Peyer's patch (tissue), 4 donors: ENCODE measurements around the gene TMEM63A. TPM values are rescaled to one million over a fixed set of nuclear protein-coding genes. Genes with fewer than 3 reads are reported as not detected.

ENCODE experiments used
- DNase-seq, 3 donors: peaks; one replicate each; pipeline ENCODE4 v3.0.0-alpha.2; 2017 to 2019
- H3K27ac ChIP-seq, 4 donors: fragments of 200-600 bp; sonication (generic); one replicate each; pipeline ENCODE4 v1.5.1; 2016 to 2019
- H3K27me3 ChIP-seq, 2 donors: fragments of 200-600 bp; sonication (generic); one replicate each; pipeline ENCODE4 v1.5.1; 2019
- H3K36me3 ChIP-seq, 3 donors: fragments of 200-600 bp; sonication (generic); one replicate each; pipeline ENCODE4 v1.5.1; 2016 to 2019
- H3K4me1 ChIP-seq, 4 donors: fragments of 200-600 bp; sonication (generic); one replicate each; pipeline ENCODE4 v1.5.1; 2016 to 2019
- H3K4me3 ChIP-seq, 4 donors: fragments of 200-600 bp; sonication (generic); 1 replicate in 3 of 4; 2 replicates in 1 of 4; pipeline ENCODE4 v1.5.1; 2016 to 2019; ENCODE audit warnings: mild to moderate bottlenecking in 1 of 4
- H3K9me3 ChIP-seq, 4 donors: fragments of 200-600 bp; sonication (generic); one replicate each; pipeline ENCODE4 v1.5.1; 2016 to 2019; ENCODE audit warnings: mild to moderate bottlenecking in 1 of 4
- POLR2A ChIP-seq, 2 donors: fragments of 450-650 bp; IDR thresholded peaks; one replicate each; pipeline ENCODE4 v1.5.1; 2017; ENCODE audit warnings: antibody characterized with exemption in 2 of 2, mild to moderate bottlenecking in 2 of 2, moderate library complexity in 2 of 2
- total RNA-seq, 4 donors: library from RNA; depleted of rRNA; stranded (reverse); fragments of >200 nt; gene quantifications; one replicate each; pipeline ENCODE4 v1.1.0, GENCODE V29; 2016
- TF ChIP-seq, protein P1 (sequence below), 6 experiments: fragments of 450-650 bp in 4 of 6; fragments of 200-600 bp in 2 of 6; sonication (generic) in 1 of 6; IDR thresholded peaks; one replicate each; pipeline ENCODE4 v1.5.1; 2017 to 2019; ENCODE audit warnings: antibody characterized with exemption in 6 of 6, mild to moderate bottlenecking in 3 of 6, moderate library complexity in 1 of 6

Gene TMEM63A
- total RNA-seq, 4 donors from 2014 or later = 77.8 to 339 (median 275) TPM

DNA sequence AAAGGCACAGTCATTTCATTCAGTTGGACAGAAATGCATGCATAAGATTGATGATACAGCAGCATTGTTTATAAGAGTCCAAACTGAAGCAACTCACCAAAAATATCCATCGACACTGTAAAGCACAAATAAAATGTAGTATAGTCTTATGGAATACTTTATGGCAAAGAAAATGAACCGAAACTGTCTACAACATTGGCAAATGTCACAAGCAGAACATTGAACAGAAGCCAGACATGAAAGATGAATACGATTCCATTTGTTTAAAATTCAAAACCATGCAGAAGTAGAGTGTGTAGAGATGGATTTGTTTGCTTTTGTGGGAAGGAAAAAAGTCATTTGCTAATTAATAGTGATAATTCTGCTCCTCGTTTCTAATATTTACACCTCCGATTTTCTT lies 14.3 kb upstream of the TMEM63A start:
- Histone ChIP-seq H3K4me1 (peaks cover 0 to 18% (median 14%) of the 10 kb centered on the region in 4 donors), H3K36me3 (no peaks in the 10 kb centered on the region), H3K4me3 (no peak overlapping the region), H3K27me3 (no peaks in the 10 kb centered on the region), H3K9me3 (no peaks in the 10 kb centered on the region), H3K27ac (peak overlapping the region in 2 of 4 donors; percentile 63 to 75)
- no peak for DNase-seq
- TF ChIP-seq, protein P1, sequence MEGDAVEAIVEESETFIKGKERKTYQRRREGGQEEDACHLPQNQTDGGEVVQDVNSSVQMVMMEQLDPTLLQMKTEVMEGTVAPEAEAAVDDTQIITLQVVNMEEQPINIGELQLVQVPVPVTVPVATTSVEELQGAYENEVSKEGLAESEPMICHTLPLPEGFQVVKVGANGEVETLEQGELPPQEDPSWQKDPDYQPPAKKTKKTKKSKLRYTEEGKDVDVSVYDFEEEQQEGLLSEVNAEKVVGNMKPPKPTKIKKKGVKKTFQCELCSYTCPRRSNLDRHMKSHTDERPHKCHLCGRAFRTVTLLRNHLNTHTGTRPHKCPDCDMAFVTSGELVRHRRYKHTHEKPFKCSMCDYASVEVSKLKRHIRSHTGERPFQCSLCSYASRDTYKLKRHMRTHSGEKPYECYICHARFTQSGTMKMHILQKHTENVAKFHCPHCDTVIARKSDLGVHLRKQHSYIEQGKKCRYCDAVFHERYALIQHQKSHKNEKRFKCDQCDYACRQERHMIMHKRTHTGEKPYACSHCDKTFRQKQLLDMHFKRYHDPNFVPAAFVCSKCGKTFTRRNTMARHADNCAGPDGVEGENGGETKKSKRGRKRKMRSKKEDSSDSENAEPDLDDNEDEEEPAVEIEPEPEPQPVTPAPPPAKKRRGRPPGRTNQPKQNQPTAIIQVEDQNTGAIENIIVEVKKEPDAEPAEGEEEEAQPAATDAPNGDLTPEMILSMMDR (IDR thresholded peaks at IDR 0.05) = no peak
- TF ChIP-seq POLR2A (IDR thresholded peaks at IDR 0.05) = no peak

DNA sequence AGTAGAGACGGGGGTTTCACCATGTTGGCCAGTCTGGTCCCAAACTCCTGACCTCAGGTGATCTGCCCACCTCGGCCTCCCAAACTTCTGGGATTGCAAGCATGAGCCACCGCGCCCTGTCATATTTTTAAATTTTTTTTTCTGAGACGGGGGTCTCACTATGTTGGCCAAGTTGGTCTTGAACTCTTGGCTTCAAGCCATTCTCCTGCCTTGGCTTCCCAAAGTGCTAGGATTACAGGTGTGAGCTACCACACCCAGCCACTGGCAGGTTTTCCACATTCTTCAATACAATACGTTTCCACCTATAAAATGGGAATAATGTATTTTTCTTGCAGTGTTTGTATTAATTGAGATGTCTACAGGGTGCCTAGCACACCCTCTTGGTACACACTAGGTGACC lies 10.1 kb upstream of the TMEM63A start:
- Histone ChIP-seq H3K4me3 (no peak overlapping the region), H3K36me3 (no peaks in the 10 kb centered on the region), H3K9me3 (no peaks in the 10 kb centered on the region), H3K4me1 (peaks cover 0 to 41% (median 6%) of the 10 kb centered on the region in 4 donors), H3K27me3 (no peaks in the 10 kb centered on the region), H3K27ac (no peak overlapping the region)
- TF ChIP-seq, protein P1 (IDR thresholded peaks at IDR 0.05) = no peak
- no peak for TF ChIP-seq POLR2A (IDR thresholded peaks at IDR 0.05)
- no peak for DNase-seq

DNA sequence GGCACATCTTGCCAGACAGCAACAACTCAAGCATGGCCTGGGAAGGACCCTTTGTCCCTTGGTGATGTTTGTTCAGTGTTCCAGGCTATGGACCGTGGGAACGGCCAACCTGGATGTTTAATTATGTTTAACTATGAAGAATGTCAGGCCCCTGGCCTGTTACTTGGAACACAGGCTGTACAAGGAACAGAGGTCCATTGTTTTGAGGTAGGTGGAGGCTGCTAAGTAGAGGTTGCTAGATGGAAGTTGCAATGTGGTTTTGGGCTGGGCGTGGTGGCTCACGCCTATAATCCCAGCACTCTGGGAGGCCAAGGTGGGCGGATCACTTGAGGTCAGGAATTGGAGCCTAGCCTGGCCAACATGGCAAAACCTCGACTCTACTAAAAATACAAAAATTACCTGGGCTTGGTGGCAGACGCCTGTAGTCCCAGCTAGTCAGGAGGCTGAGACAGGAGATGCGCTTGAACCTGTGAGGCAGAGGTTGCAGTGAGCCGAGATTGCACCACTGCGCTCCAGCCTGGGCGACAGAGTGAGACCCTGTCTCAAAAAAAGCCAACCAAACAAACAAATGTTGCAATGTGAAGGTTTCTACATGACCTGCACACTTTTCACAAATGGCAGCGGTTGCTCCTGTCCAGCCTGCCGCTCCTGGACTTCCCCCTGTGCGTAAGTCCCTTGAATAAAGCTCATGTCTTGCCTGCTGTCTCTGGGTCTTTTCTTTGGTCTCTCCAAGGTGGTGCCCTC lies 9.2 kb upstream of the TMEM63A start:
- Histone ChIP-seq H3K4me3 (no peak overlapping the region), H3K36me3 (no peaks in the 10 kb centered on the region), H3K9me3 (no peaks in the 10 kb centered on the region), H3K4me1 (peaks cover 0 to 34% (median 2%) of the 10 kb centered on the region in 4 donors), H3K27me3 (no peaks in the 10 kb centered on the region), H3K27ac (peak overlapping the region in 2 of 4 donors; percentile 1 to 39)
- DNase-seq = no peak
- TF ChIP-seq, protein P1 (IDR thresholded peaks at IDR 0.05) = no peak
- TF ChIP-seq POLR2A (IDR thresholded peaks at IDR 0.05) = no peak

DNA sequence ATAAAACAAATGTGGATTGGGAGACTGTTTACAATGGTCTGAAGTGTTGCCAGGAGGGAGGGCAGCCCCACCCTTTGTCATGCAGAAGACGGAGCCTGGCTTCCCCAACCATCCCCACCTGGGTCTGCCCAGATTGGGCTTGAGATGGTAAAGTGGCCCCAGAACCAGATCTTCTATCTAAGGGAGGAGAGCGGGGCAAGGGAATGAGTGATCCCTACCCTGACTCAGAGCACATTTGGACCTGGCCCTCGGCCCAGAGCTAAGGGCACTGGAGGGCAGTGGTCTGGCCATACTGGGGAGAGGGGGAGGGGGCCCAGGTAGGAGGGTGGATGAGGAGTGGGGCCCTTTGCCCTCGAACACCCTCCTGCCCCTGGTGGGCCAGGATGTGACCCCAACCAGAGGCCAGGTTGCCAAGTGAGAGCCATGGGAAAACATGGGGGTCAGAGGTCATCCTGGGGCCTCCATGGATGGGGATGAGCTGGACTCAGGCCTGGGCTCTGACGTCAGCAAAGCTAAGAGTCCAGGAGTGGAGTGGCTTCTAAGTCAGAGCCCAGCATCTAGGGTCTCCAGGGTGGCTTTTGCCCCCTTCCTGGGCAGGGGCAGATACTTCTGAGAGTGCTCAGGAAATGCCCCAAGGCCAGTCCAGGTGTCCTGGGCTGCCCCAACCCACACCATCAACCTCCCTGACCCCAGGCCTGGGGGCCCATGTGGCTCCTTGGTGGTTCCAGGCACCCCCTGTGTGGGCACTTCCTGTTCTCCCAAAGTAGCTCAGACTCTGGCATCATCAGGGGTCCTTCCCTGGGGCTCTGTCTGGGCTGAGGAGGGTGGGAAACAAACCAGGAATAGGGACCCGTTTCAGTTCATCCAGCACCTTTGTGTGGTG lies 8.4 kb upstream of the TMEM63A start:
- H3K4me1 ChIP-seq = peaks cover 0 to 34% (median 0%) of the 10 kb centered on the region in 4 donors
- peak overlapping the region in 2 of 4 donors; percentile 1 to 39 for H3K27ac ChIP-seq

DNA sequence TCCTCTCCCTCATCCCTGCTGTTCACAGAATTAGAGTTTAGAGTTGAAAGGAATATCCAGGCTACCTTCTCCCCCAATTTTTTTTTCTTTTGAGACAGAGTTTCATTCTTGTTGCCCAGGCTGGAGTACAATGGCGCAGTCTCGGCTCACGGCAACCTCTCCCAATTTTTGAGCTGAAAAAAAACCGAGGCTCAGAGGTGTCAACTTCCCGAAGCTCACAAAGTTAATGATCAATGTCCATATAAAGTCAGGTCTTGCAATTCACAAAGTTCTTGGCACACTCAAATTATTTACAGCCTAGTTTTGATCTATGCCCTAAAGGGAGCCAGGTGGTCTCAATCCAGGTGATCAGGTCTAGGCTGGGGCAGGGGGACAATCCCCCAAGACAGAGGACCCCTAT lies 7.6 kb upstream of the TMEM63A start:
- no peaks in the 10 kb centered on the region for H3K9me3 ChIP-seq
- peaks cover 0 to 34% (median 0%) of the 10 kb centered on the region in 4 donors for H3K4me1 ChIP-seq
- no peaks in the 10 kb centered on the region for H3K27me3 ChIP-seq
- no peak for TF ChIP-seq POLR2A (IDR thresholded peaks at IDR 0.05)
- TF ChIP-seq, protein P1 (IDR thresholded peaks at IDR 0.05) = no peak
- H3K36me3 ChIP-seq = no peaks in the 10 kb centered on the region
- H3K27ac ChIP-seq = peak overlapping the region in 2 of 4 donors; percentile 1 to 39
- no peak for DNase-seq
- H3K4me3 ChIP-seq = no peak overlapping the region

More for the DNA sequence above, 8.4 kb upstream of the TMEM63A start:
- no peak for TF ChIP-seq POLR2A (IDR thresholded peaks at IDR 0.05)
- TF ChIP-seq, protein P1 (IDR thresholded peaks at IDR 0.05) = no peak
- Histone ChIP-seq H3K9me3 (no peaks in the 10 kb centered on the region), H3K36me3 (no peaks in the 10 kb centered on the region), H3K4me3 (no peak overlapping the region), H3K27me3 (no peaks in the 10 kb centered on the region)
- DNase-seq = no peak
